HG02973 (cell line): ENCODE measurements around the gene TMEM273.

Experiments
- ATAC-seq: cut with Tn5 transposase; IDR thresholded peaks from one replicate; pipeline ENCODE4 v1.9.1; 2021; ENCODE audit warnings: moderate library complexity; ENCODE audit not compliant: unreplicated experiment

The TMEM273 gene

GRCh38 chr10:49120911-49121310 lies 67.3 kb downstream of the TMEM273 start:
- ATAC-seq: no peak

GRCh38 chr10:49119746-49120145 lies 68.4 kb downstream of the TMEM273 start:
- no peak for ATAC-seq

- no peak for ATAC-seq
These were observed 69.6 kb downstream of the TMEM273 start for GRCh38 chr10:49118430-49119074.

- no peak for ATAC-seq
These were observed 70.7 kb downstream of the TMEM273 start for GRCh38 chr10:49117376-49118070.

- ATAC-seq: no peak
These were observed 71.4 kb downstream of the TMEM273 start for GRCh38 chr10:49116509-49117375.

- no peak for ATAC-seq
These were observed 72.2 kb downstream of the TMEM273 start for GRCh38 chr10:49115796-49116508.

- no peak for ATAC-seq
These were observed 73.0 kb downstream of the TMEM273 start, which contains the start of gene VSTM4 for GRCh38 chr10:49115015-49115795. TSS of gene VSTM4 (minus strand) at chr10:49115522. CDS start at chr10:49115485, 37 bp downstream.

GRCh38 chr10:49114718-49115014 lies 73.5 kb downstream of the TMEM273 start:
- no peak for ATAC-seq

- ATAC-seq: no peak
These were observed 74.5 kb downstream of the TMEM273 start for GRCh38 chr10:49113741-49114141.

- no peak for ATAC-seq
These were observed 75.3 kb downstream of the TMEM273 start for GRCh38 chr10:49112851-49113250.

- no peak for ATAC-seq
These were observed 76.1 kb downstream of the TMEM273 start for GRCh38 chr10:49112098-49112497.

- ATAC-seq: no peak
These were observed 76.9 kb downstream of the TMEM273 start for GRCh38 chr10:49111320-49111698.

- ATAC-seq: no peak
These were observed 77.4 kb downstream of the TMEM273 start for GRCh38 chr10:49110684-49111319.

GRCh38 chr10:49109669-49110340 lies 78.4 kb downstream of the TMEM273 start:
- ATAC-seq: no peak

- no peak for ATAC-seq
These were observed 79.5 kb downstream of the TMEM273 start for GRCh38 chr10:49108656-49109055.

- no peak for ATAC-seq
These were observed 80.3 kb downstream of the TMEM273 start for GRCh38 chr10:49107887-49108267.

- no peak for ATAC-seq
These were observed 80.9 kb downstream of the TMEM273 start for GRCh38 chr10:49107111-49107886.

GRCh38 chr10:49106451-49106850 lies 81.7 kb downstream of the TMEM273 start:
- ATAC-seq: no peak

- no peak for ATAC-seq
These were observed 83.1 kb downstream of the TMEM273 start for GRCh38 chr10:49105076-49105475.
